Measurements from ENCODE around the gene UST.
"Not testable (repeated sequence)": the region's sequence is repeated elsewhere in the genome, so short reads cannot be mapped to it uniquely, and the experiment has no call there.

UST gene

GRCh38 chr6:148998704-148999103 is 251.9 kb downstream of the UST start:
- DNase-seq: no peak
- Histone ChIP-seq H3K27me3 (peaks cover 11% of the 10 kb centered on the region; the same call in 1 of the 2 replicates), H3K9me3 (no peaks in the 10 kb centered on the region), H3K36me3 (no peaks in the 10 kb centered on the region), H3K4me3 (ENCODE audit: low read depth, low read length) (no peak overlapping the region), H3K4me1 (no peaks in the 10 kb centered on the region)
- no peak for TF ChIP-seq CTCF (IDR thresholded peaks at IDR 0.05; ENCODE audit: low read depth, low read length)

DNA sequence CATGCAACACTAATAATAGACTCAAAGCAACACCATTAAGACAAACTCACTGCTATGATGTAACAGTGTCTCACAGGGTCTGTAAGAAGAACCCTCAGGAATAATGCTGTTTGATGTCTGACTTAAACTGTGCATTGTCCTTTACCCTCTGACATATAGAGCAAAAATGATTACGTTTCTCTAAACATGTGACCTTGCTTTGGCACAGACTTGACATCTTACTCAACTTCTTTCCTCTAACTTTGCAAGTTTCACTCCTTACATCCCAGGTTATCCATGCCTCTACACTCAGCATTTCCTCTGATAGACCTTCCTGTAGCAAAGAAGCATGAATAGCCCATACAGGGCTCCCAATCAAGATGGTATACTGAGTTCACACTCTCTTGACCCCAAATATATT is 252.7 kb downstream of the UST start:
- Histone ChIP-seq H3K36me3 (no peaks in the 10 kb centered on the region), H3K9me3 (no peaks in the 10 kb centered on the region)

GRCh38 chr6:148999929-149000468 is 253.2 kb downstream of the UST start:
- no peak for TF ChIP-seq CTCF (IDR thresholded peaks at IDR 0.05; ENCODE audit: low read depth, low read length)
- no peaks in the 10 kb centered on the region for H3K9me3 ChIP-seq
- no peak for DNase-seq
- no peak overlapping the region for H3K4me3 ChIP-seq (ENCODE audit: low read depth, low read length)
- no peaks in the 10 kb centered on the region for H3K36me3 ChIP-seq
- H3K27me3 ChIP-seq: peaks cover 8% of the 10 kb centered on the region; the same call in 1 of the 2 replicates
- H3K4me1 ChIP-seq: no peaks in the 10 kb centered on the region

More for the DNA sequence above, 252.7 kb downstream of the UST start:
- DNase-seq: no peak
- TF ChIP-seq CTCF (IDR thresholded peaks at IDR 0.05; ENCODE audit: low read depth, low read length): no peak
- Histone ChIP-seq H3K4me1 (no peaks in the 10 kb centered on the region), H3K4me3 (ENCODE audit: low read depth, low read length) (no peak overlapping the region), H3K27me3 (peaks cover 11% of the 10 kb centered on the region; the same call in 1 of the 2 replicates)

DNA sequence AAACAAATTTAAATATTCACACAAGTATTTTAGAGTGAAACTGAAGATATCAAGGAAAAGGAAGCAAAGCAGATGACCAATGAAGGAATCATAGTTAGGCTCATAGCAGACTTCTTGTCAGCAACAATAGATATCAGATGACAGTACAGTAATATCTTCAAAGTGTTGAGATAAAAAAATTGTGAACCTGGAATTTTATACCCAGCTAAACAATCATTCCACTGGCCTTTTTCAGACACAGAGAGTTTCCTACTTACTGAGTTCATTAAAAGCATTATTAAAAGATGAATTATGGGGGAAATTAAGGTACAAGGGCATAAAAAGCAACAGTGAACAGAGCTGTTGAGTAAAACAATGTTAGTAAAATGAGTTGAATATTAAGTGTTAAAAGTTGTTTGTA is 254.6 kb downstream of the UST start:
- DNase-seq: no peak
- Histone ChIP-seq H3K4me1 (no peaks in the 10 kb centered on the region), H3K27me3 (0 out of 2 replicates have a peak, but pooled peaks cover 6% of the 10 kb centered on the region), H3K9me3 (no peaks in the 10 kb centered on the region), H3K36me3 (no peaks in the 10 kb centered on the region), H3K4me3 (ENCODE audit: low read depth, low read length) (no peak overlapping the region)
- no peak for TF ChIP-seq CTCF (IDR thresholded peaks at IDR 0.05; ENCODE audit: low read depth, low read length)

DNA sequence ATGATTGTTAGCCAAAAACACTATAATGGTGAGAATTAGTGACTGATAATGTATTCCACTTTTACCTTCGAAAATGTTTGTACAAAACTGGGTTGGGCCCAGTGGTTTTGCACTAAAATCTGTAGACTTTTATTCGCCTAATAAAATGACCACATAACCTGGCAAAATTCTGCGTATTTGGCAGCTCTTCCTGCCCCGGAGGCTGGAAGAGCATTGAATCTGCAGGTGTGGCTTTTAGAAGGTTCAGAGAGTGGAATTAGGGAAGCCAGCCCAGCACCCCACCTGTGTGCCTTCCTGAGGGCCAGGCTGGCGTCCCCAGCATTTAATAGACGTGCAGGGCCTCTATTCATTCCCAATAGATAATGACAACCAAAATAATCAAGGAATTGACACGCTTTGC is 256.7 kb downstream of the UST start:
- Histone ChIP-seq H3K36me3 (no peaks in the 10 kb centered on the region), H3K9me3 (no peaks in the 10 kb centered on the region), H3K4me1 (no peaks in the 10 kb centered on the region), H3K4me3 (ENCODE audit: low read depth, low read length) (no peak overlapping the region), H3K27me3 (peaks cover 8% of the 10 kb centered on the region)
- no peak for DNase-seq
- TF ChIP-seq CTCF (IDR thresholded peaks at IDR 0.05; ENCODE audit: low read depth, low read length): no peak

GRCh38 chr6:149004664-149005063 is 257.8 kb downstream of the UST start:
- H3K4me1 ChIP-seq: no peaks in the 10 kb centered on the region
- TF ChIP-seq CTCF (IDR thresholded peaks at IDR 0.05; ENCODE audit: low read depth, low read length): no peak
- no peak overlapping the region for H3K4me3 ChIP-seq (ENCODE audit: low read depth, low read length)
- H3K27me3 ChIP-seq: peaks cover 19% of the 10 kb centered on the region
- H3K9me3 ChIP-seq: no peaks in the 10 kb centered on the region
- DNase-seq: no peak
- no peaks in the 10 kb centered on the region for H3K36me3 ChIP-seq

- H3K4me3 ChIP-seq (ENCODE audit: low read depth, low read length); H3K9me3 ChIP-seq; H3K36me3 ChIP-seq; DNase-seq; H3K4me1 ChIP-seq: not testable (repeated sequence)
- H3K27me3 ChIP-seq: peaks cover 25% of the 10 kb centered on the region
These were observed 259.4 kb downstream of the UST start for GRCh38 chr6:149006236-149006635.

All from BE2C (cell line).